Measurements from ENCODE around the gene JPT2. TPM values are rescaled to one million over a fixed set of nuclear protein-coding genes. Genes with fewer than 3 reads are reported as not detected.
A peak's percentile ranks its signal among the peaks of the same experiment; 100 is the strongest.

Gene JPT2
- total RNA-seq, 1 experiment from 2014 or later, result 244 TPM

- no peak for DNase-seq
- peak overlapping the region; percentile 99 for H3K27ac ChIP-seq
- POLR2A ChIA-PET (ENCODE audit: unreplicated experiment), result interaction anchor here (0.5 to 0.8 kb wide), 4 partner anchors 13 to 198 kb away, joined by 3 to 15 read pairs (median 4); partner anchors contain the start of genes JPT2 and TELO2
- H3K27me3 ChIP-seq (ENCODE audit: insufficient read depth, low read depth), result no peaks in the 10 kb centered on the region
- TF ChIP-seq EZH2 (IDR thresholded peaks at IDR 0.05; ENCODE audit: low read depth) (no peak), CTCF (conservative IDR thresholded peaks at IDR 0.05) (no peak)
- no peaks in the 10 kb centered on the region for H4K20me1 ChIP-seq (ENCODE audit: insufficient read depth)
- intact Hi-C loops (cut with micrococcal nuclease; ENCODE audit: unreplicated experiment), result no loop called here
- H2AFZ ChIP-seq, result no peak overlapping the region
- H3K79me2 ChIP-seq (ENCODE audit: low read depth), result peaks cover 89% of the 10 kb centered on the region
- no TSS peak for BruUV-seq (replicated peaks)
- peak overlapping the region; percentile 81 for H3K4me2 ChIP-seq
- H3K4me3 ChIP-seq, result no peak overlapping the region
- H3K9me2 ChIP-seq (ENCODE audit: insufficient read depth), result no peaks in the 10 kb centered on the region
- H3F3A ChIP-seq (ENCODE audit: insufficient read depth, low read depth), result peaks cover 75% of the 10 kb centered on the region
- no peaks in the 10 kb centered on the region for H3K9me3 ChIP-seq (ENCODE audit: insufficient read depth, low read depth)
- H3K36me3 ChIP-seq (ENCODE audit: low read depth), result peaks cover 67% of the 10 kb centered on the region
- CTCF ChIA-PET, result interaction anchor here (1.4 kb wide), 1 partner anchor 55 kb away, joined by 6 read pairs; no protein-coding TSS in a partner anchor
- peaks cover 69% of the 10 kb centered on the region for H3K4me1 ChIP-seq (replicated peaks; ENCODE audit: insufficient read depth)
Measured at GRCh38 chr16:1690810-1691209, 12.7 kb downstream of the JPT2 start.

- ChIA-PET CTCF (interaction anchor here (1.4 kb wide), 1 partner anchor 55 kb away, joined by 6 read pairs; no protein-coding TSS in a partner anchor), POLR2A (ENCODE audit: unreplicated experiment) (interaction anchor here (0.5 to 0.8 kb wide), 5 partner anchors 13 to 198 kb away, joined by 3 to 15 read pairs (median 4); partner anchors contain the start of genes JPT2 and TELO2)
- no peaks in the 10 kb centered on the region for H3K27me3 ChIP-seq (ENCODE audit: insufficient read depth, low read depth)
- TF ChIP-seq EZH2 (IDR thresholded peaks at IDR 0.05; ENCODE audit: low read depth) (no peak), CTCF (conservative IDR thresholded peaks at IDR 0.05) (no peak; the same call in 1 of the 2 replicates)
- no peaks in the 10 kb centered on the region for H3K9me3 ChIP-seq (ENCODE audit: insufficient read depth, low read depth)
- peak overlapping the region; percentile 99 for H3K27ac ChIP-seq
- no peak overlapping the region for H2AFZ ChIP-seq
- peak in 1 of 2 experiments; percentile 46 for DNase-seq
- peak overlapping the region; percentile 81 for H3K4me2 ChIP-seq
- no peaks in the 10 kb centered on the region for H3K9me2 ChIP-seq (ENCODE audit: insufficient read depth)
- intact Hi-C loops (cut with micrococcal nuclease; ENCODE audit: unreplicated experiment), result no loop called here
- peaks cover 87% of the 10 kb centered on the region for H3K79me2 ChIP-seq (ENCODE audit: low read depth)
- H3K4me3 ChIP-seq, result no peak overlapping the region
- H3K4me1 ChIP-seq (replicated peaks; ENCODE audit: insufficient read depth), result peaks cover 64% of the 10 kb centered on the region
- H3F3A ChIP-seq (ENCODE audit: insufficient read depth, low read depth), result peaks cover 75% of the 10 kb centered on the region
- H3K36me3 ChIP-seq (ENCODE audit: low read depth), result peaks cover 67% of the 10 kb centered on the region
- no TSS peak for BruUV-seq (replicated peaks)
- no peaks in the 10 kb centered on the region for H4K20me1 ChIP-seq (ENCODE audit: insufficient read depth)
Measured at GRCh38 chr16:1691276-1691675, 13.2 kb downstream of the JPT2 start.

GRCh38 chr16:1691956-1692355 is 13.9 kb downstream of the JPT2 start:
- H3K4me1 ChIP-seq (replicated peaks; ENCODE audit: insufficient read depth), result peaks cover 57% of the 10 kb centered on the region
- H3K9me2 ChIP-seq (ENCODE audit: insufficient read depth), result no peaks in the 10 kb centered on the region
- peak overlapping the region; percentile 81 for H3K4me2 ChIP-seq
- H3K27me3 ChIP-seq (ENCODE audit: insufficient read depth, low read depth), result no peaks in the 10 kb centered on the region
- no peak overlapping the region; the same call in 1 of the 2 replicates for H3K4me3 ChIP-seq
- no peaks in the 10 kb centered on the region for H4K20me1 ChIP-seq (ENCODE audit: insufficient read depth)
- peak overlapping the region; percentile 99 for H3K27ac ChIP-seq
- peak; percentile 67 for DNase-seq
- peaks cover 80% of the 10 kb centered on the region for H3K79me2 ChIP-seq (ENCODE audit: low read depth)
- 0 out of 2 replicates have a peak, but pooled peaks cover 4% of the 10 kb centered on the region for H3K9me3 ChIP-seq (ENCODE audit: insufficient read depth, low read depth)
- BruUV-seq (replicated peaks), result no TSS peak
- intact Hi-C loops (cut with micrococcal nuclease; ENCODE audit: unreplicated experiment), result no loop called here
- H3K36me3 ChIP-seq (ENCODE audit: low read depth), result peaks cover 73% of the 10 kb centered on the region
- H2AFZ ChIP-seq, result no peak overlapping the region
- POLR2A ChIA-PET (ENCODE audit: unreplicated experiment), result interaction anchor here (0.6 kb wide), 3 partner anchors 14 to 67 kb away, joined by 3 read pairs; partner anchors contain the start of gene JPT2
- no peak for TF ChIP-seq CTCF (conservative IDR thresholded peaks at IDR 0.05)
- no peak for TF ChIP-seq EZH2 (IDR thresholded peaks at IDR 0.05; ENCODE audit: low read depth)
- H3F3A ChIP-seq (ENCODE audit: insufficient read depth, low read depth), result peaks cover 75% of the 10 kb centered on the region
- CTCF ChIA-PET, result interaction anchor here (1.1 to 1.4 kb wide), 2 partner anchors 14 to 54 kb away, joined by 6 to 13 read pairs; partner anchors contain the start of gene MAPK8IP3
